Skin epidermis (tissue), 12 donors: ENCODE measurements around the gene TYR.
"Not testable (repeated sequence)": the region's sequence is repeated elsewhere in the genome, so short reads cannot be mapped to it uniquely, and the experiment has no call there.

Source experiments
- H3K27ac ChIP-seq, 21 experiments: fragments of 200-600 bp; sonication (generic) in 11 of 21; one replicate each; pipeline ENCODE4 v1.5.0; 2020; ENCODE audit warnings: mild to moderate bottlenecking in 3 of 21, inconsistent platforms in 2 of 21, moderate library complexity in 2 of 21
- H3K4me3 ChIP-seq, 7 experiments: fragments of 200-600 bp; sonication (generic) in 2 of 7; one replicate each; pipeline ENCODE4 v1.5.0; 2020; ENCODE audit warnings: inconsistent platforms in 2 of 7, mild to moderate bottlenecking in 2 of 7, moderate library complexity in 1 of 7

Gene TYR

DNA sequence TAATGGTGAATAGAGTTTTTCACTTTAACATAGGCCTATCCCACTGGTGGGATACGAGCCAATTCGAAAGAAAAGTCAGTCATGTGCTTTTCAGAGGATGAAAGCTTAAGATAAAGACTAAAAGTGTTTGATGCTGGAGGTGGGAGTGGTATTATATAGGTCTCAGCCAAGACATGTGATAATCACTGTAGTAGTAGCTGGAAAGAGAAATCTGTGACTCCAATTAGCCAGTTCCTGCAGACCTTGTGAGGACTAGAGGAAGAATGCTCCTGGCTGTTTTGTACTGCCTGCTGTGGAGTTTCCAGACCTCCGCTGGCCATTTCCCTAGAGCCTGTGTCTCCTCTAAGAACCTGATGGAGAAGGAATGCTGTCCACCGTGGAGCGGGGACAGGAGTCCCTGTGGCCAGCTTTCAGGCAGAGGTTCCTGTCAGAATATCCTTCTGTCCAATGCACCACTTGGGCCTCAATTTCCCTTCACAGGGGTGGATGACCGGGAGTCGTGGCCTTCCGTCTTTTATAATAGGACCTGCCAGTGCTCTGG lies at the start of gene TYR:
Gene TYR (plus strand): TSS at position 185 of the 541 bp plus-strand sequence. CDS start 79 bp downstream, at position 264.
- Histone ChIP-seq H3K27ac (peak within 1 kb of the TSS in 1 of 21 experiments; percentile 30), H3K4me3 (no peak within 1 kb of the TSS)

DNA sequence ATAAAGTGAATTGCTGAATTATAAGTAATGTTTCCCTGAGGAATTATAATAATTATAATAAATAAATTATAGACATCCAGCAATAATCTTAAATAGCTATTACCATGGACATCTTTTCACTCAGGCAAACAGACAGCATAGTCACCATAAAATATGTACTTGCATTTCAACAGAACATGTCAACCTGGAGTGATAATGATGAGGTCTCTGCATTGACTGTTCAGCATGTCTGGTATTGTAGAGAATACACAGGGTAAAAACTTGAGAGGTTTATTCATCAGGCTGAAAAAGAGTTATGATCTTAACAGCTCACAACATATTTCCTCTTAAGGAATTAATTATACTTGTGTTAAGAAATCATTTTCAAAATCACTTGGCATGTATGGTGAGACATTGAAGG lies 41.1 kb upstream of the TYR start:
- H3K4me3 ChIP-seq = no peak overlapping the region
- H3K27ac ChIP-seq = no peak overlapping the region

DNA sequence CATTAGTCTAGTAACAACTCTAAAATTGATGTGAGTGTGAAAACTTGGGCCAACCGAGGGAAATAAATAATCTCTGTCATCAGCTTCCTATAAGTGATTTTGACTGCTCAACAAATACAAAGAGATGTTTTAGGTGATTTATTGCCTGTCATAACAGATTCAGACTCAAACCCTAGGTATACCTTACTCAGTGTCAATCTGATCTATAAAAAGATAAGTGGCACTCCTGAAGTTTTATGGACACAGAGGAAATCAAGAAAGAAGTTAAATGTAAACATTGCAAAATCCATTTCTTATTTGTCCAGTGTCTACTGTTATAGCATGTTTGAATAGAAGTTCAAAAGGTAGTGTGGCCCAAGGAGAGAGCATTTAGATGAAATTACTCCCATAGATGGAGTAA lies 30.4 kb upstream of the TYR start:
- H3K27ac ChIP-seq = no peak overlapping the region

DNA sequence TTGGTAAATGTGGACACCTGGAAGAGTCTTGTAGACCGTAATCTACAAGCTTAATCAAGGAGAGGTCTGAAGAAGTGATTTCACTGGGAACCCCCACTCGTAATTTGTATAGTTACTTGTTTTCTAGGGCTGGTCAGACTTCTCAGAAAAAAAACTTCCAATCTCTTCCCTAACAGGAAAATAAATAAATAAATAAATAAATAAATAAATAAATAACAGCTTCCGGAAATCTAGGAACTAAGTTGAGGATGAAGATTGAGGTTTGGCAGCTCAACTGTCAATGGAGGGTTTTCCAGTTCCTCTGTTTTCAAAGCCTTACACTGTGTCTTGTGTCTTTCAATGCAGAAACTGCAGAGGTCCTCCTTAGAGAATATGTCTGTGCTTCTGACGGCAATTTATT lies 17.7 kb upstream of the TYR start:
- no peak overlapping the region for H3K27ac ChIP-seq
- H3K4me3 ChIP-seq = no peak overlapping the region

More for the DNA sequence above, 30.4 kb upstream of the TYR start:
- H3K4me3 ChIP-seq = no peak overlapping the region

DNA sequence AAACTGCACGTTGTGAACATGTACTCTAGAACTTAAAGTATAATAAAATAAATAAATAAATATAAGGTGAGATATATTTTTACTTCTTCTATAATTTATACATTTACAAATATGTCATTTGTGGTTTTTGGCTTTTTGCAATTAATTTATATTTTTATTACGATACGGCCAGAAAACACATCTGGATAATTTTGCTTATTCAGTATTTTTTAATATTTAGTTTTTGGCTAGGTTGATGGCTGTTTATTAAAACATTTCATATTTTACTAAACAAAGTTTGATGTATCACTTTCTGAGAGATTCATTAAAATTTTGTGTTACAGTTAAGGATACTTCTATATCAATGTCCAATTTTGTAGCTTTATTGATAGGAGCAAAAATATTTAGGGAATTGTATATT lies 15.7 kb upstream of the TYR start:
- Histone ChIP-seq H3K4me3 (no peak overlapping the region), H3K27ac (no peak overlapping the region)

DNA sequence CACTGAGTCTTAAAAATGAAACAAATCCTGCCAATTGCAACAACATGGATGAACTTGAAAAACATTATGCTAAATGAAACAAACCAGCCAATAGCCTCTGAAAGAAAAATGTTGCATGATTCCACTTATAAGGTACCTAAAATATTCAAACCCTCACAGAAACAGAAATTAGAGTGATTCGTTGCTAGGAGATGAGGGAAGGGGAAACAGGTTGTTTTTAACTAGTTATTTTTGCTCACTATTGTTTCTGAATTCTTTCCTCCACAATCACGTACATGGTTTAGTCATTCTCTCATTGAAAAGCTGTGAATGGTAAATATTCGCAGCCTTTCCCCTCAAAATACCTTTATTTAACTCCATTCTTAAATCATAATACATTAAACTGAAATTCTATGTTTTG lies 14.0 kb upstream of the TYR start:
- no peak overlapping the region for H3K27ac ChIP-seq
- H3K4me3 ChIP-seq = no peak overlapping the region

DNA sequence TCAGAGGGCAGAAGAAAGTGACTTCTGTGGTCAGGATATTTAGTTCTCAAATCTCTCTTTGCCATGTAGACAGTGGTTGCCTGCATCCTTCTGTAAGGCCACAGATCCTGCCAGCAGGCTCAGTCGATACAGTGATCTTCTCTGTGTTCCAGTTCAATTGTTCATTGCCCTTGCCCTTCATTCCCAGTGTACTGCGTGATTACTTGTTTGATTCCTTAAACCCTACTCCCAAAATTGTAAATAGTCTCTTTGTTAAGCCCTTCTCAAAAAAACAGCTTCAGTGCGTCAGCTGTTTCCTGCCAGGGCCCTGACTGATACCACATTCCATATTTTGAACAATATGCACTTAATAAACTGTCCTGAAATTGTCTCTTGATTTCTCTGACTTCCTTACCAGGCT lies 9.3 kb upstream of the TYR start:
- H3K27ac ChIP-seq = no peak overlapping the region

DNA sequence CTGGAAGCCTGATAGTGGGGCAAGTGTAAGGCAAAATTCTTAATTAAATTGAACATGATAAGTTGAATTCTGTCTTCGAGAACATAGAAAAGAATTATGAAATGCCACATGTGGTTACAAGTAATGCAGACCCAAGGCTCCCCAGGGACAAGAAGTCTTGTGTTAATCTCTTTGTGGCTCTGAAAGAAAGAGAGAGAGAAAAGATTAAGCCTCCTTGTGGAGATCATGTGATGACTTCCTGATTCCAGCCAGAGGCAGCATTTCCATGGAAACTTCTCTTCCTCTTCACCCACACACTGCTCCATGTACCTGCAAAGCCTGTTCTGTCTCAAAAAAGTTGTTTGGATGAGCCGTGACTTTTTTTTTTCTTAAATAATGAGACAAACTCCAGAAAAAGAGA lies 1.9 kb upstream of the TYR start:
- no peak overlapping the region for H3K4me3 ChIP-seq

More for the DNA sequence above, 9.3 kb upstream of the TYR start:
- H3K4me3 ChIP-seq = no peak overlapping the region

DNA sequence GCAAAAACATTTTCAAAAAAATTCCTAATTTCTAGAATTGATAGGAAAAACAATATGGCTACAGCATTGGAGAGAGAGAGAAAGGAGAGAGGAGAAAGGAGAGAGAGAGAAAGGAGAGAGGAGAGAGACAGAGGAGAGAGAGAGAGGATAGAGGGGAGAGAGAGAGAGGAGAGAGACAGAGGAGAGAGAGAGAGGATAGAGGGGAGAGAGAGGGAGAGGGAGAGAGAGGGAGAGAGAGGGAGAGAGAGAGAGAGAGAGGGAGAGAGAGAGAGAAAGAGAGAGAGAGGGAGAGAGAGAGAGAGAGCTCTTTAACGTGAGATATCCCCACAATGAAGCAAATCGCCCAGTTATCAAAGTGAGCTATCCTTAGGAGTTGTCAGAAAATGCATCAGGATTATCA lies 737 bp upstream of the TYR start:
- no peak overlapping the region for H3K4me3 ChIP-seq

More for the DNA sequence above, 1.9 kb upstream of the TYR start:
- H3K27ac ChIP-seq = no peak overlapping the region

DNA sequence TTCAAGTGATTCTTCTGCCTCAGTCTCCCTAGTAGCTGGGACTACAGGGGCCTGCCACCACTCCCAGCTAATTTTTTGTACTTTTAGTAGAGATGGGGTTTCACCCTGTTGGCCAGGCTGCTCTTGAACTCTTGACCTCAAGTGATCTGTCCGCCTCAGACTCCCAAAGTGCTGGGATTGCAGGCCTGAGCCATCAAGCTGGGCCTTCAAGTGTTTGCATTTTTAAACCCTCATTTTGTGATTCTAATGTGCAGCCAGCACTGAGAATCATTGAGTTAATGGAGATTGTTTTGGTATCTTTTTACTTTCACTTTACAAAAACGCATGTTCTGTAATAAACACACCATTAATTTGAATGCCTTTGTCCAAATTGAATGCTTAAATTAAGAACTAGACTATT lies 3.4 kb downstream of the TYR start:
- H3K27ac ChIP-seq = no peak overlapping the region
- no peak overlapping the region for H3K4me3 ChIP-seq

More for the DNA sequence above, 737 bp upstream of the TYR start:
- no peak overlapping the region for H3K27ac ChIP-seq

DNA sequence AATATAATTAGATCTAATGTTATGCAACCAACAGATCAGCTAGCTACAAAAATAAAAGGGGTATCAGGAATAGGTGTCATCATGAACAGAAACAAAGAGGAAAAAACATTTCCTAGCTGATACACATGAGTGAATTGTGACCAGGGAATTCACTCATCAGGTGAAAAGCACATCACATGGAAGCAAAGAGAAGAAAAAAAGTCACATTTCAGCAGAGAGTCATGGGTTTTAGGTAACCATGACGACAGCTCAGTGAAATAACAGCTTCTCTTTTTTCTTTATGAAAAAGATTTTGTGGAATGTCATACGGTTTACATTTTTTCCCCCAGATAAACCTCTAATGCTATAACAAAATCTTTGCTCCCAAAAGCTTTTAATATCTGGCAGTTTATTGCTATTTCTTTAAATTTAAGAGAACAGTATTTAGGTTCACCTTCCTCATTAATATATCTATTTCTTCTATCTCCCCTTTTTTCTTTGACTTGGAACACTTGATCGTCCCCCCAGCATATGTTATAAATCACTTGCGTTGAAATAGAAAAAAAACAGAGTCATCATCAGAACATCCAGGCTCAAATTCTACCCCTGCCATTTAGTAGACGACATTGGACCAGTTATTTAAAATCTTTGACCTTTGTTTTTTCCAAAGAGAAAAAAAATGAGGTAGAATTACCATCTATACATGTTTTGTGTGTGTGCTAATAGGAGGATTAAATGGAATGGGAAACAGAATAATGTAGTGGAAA lies 5.3 kb downstream of the TYR start:
- H3K27ac ChIP-seq = no peak overlapping the region
- no peak overlapping the region for H3K4me3 ChIP-seq

DNA sequence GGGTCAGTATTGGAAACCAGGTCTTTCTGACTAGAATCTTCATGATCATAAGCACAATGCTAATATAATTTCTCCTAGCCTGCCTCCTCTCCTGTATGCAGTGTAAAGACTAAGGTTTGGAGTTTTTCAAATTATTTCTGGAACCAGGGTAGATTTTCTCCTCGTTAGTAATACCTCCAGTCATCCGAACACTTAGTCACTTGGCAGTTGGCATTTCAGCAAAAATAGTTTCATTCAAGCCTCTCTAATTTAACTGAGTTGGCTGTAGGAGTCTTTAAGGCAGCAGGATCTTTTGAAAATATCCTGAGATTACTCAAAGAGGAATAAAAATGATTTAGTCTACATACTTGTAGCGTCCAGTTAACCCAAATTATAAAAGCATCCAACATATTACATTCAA lies 6.3 kb downstream of the TYR start:
- no peak overlapping the region for H3K4me3 ChIP-seq
- H3K27ac ChIP-seq = no peak overlapping the region

DNA sequence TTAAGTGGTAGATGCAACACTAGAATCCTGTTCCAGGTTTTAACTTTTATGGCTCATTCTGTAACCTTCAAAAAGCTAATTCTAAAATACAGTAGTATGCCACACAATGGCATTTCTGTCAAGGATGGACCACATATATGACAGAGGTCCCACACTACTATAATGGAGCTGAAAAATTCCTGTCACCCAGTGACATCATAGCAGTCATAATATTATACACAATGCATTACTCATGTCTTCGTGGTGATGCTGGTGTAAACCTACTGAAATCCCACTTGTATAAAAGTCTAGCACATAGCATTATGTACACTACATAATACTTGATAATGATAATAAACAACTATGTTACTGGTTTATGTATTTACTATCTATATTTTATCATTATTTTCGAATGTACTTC lies 12.1 kb downstream of the TYR start:
- Histone ChIP-seq H3K4me3 (no peak overlapping the region), H3K27ac (no peak overlapping the region)

DNA sequence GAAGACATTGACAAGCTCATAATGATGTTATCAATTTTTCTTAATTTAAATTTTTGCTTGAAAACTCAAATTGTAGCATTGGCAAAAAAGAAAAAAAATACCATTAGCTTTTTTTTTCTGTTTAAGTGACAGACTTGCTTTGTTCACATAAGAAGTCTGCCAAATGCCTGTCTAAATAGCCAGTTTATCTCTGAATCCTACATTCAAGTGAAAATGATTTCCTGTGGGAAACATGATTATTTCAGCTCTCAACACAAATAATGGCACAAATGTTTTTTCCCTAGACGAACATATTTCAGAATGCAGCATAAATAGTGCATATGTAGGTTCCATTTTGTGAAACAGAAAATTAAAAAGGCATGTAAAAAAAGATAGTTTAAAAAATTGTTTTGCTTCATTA lies 23.5 kb downstream of the TYR start:
- no peak overlapping the region for H3K27ac ChIP-seq
- H3K4me3 ChIP-seq = no peak overlapping the region

DNA sequence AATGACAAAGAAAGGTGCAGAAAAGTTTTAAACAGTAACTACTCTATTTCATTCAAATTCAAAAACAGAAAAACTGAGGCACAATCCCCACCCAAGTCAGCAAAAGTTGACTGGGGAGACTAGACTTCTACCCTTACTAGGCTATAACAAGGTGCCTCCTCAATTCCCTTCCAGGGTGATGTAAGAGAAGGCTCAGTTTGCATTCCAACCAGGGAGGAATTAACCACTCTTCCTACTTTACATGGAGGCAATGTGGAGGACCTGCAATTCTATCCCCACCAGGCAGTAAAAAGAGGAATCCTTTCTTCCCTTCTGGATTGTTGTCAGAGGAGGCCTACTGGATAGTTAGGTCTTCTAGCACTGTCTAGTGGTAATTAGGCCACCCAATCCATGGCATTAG lies 26.1 kb downstream of the TYR start:
- Histone ChIP-seq H3K4me3 (no peak overlapping the region), H3K27ac (no peak overlapping the region)

DNA sequence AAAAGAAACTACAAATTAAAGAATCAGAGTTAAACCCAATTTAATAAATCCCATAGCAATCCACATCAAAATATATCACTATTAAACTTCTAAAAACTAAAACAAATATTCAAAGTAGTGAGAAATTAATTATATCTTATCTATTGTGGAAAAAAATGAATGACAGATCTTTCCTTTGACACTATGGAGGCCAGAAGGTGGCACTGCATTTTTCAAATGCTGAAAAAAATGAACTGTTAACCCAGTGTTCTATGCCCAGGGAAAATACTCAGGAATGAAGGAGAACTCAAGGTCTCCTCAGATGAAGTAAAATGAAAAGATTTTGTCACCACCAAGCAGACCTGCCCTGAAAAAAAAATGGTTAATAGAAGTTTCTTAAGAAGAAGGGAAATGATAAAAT lies 27.7 kb downstream of the TYR start:
- no peak overlapping the region for H3K27ac ChIP-seq

DNA sequence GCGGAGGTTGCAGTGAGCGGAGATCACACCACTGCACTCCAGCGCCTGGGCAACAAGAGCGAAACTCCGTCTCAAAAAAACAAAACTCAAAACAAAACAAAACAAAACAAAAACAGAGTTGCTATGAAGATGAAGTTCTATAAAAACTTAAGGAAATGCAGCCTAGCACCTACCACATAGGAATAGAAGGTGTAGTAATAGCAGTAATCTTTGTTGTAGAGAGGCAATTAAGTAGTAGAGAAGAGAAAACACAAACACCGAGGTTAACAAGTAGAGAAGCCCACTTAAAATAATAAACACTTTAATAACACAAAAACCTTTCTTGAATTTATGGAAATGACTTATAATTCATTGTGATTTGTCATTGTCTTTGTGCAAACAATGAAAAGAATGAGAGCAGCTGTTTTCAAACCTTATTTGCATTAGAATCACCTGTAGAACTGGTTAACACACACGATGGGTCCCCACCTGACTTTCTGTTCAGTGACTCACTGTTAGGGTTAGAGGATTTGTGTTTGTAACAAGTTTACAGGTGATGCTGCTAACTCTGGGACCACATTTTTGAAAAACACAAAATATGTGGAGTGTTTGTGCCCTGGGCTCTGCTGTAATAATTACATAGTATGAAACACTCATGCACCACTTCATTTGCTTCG lies 43.1 kb downstream of the TYR start:
- Histone ChIP-seq H3K27ac (no peak overlapping the region), H3K4me3 (no peak overlapping the region)

More for the DNA sequence above, 27.7 kb downstream of the TYR start:
- no peak overlapping the region for H3K4me3 ChIP-seq

DNA sequence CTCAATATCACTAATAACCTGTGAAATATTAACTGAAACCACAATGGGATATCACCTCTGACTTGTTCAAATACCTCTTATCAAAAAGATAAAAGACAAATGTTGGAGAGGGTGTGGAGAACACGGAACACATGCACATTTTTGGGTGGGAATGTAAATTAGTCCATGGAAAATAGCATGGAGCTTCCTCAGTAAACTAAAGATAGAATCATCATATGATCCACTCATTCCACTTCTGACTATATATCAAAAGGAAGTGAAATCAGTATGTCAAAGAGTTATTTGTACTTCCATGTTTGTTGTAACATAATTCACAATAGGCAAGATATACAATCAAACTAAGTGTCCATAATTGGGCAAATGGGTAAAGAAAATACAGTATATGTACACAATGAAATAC lies 57.4 kb downstream of the TYR start:
- H3K27ac ChIP-seq = no peak overlapping the region
- no peak overlapping the region for H3K4me3 ChIP-seq

DNA sequence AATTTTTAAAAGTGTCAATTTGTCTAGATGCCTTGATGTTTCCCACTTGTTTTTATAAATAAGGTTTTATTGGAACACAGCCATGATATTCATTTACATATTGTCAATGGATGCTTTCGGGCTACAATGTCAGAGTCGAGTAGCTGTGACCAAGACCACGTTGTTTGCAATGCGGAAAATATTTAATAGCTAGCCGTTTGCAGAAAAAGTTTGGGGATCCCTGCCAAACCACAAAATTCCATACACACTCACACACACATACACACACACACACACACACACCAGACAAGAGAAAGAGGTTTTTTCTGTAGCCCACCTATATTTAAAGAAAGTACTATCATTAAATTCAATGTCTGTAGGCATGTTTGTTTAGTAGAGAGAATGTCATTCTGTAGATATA lies 58.3 kb downstream of the TYR start:
- no peak overlapping the region for H3K4me3 ChIP-seq
- H3K27ac ChIP-seq = no peak overlapping the region

DNA sequence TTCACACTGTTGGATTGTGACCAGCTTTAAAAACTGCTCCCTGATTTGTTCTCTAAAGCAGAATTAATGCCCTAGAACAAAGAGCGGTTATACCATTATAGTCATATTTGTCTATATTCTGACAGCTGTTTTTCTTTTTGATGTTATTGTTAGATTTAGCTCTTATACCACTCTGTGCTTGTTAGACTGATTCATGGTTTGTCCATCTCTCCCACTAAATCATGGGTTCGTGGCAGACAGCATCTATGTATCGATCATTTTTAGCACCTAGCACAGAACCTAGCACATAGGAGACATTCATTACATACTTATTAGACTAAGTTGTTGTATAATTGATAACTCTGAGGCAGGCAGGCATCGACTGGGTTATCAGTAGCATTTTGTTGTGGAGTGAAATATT lies 69.3 kb downstream of the TYR start:
- not testable (repeated sequence) for H3K4me3 ChIP-seq, H3K27ac ChIP-seq

DNA sequence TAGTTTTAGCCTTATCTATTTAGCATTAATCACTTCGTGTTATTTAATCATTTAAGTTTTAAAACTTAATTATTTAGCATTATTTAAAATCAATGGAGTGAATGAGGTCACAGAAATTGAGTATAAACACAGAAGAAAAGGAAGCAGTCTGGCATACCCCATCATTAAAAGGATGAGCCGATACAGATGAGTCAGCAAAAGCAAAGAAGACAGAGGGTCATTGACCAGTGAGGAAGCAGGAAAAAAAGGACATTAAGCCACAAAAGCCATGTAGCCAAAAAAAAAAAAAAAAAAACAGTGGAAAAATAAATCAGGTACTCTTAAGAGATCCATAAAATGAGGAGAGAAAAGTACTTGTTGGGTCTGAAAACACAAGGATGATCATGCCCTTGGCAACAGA lies 71.5 kb downstream of the TYR start:
- Histone ChIP-seq H3K27ac (no peak overlapping the region), H3K4me3 (no peak overlapping the region)
